ENCODE results near the gene COMMD9. TPM values are rescaled to one million over a fixed set of nuclear protein-coding genes. Genes with fewer than 3 reads are reported as not detected.

Gene COMMD9
- total RNA-seq, 1 donor from 2014 or later: 72.2 TPM

DNA sequence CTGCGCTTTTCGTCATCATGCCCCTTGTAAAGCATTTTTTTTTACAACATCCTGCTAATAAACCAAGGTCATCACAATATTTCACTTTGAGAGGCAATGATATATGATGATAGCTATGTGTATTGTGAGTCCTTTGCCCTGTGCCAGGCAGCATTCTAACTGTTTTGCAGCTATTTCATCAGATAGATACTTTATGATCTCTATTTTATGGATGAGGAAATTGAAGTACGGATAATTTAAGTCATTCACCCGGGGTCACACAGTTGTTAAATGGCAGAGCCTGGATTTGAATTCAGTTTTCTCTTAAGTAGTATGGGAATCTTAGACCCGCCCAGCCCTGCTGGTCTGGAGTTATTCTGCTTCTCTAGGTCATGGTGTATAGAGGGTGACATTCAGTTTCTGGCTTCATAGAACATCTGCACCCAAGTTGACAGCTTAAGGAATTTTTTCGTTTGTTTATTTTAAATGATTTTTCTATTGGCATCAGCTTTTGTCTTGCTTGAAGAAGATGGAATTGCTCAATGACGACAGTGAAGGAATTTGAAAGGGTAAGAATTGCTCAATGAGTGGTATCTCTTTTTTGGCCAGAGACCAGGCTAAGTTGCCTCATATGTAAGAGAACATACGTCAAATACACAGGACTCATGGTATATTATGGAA, 7.8 kb upstream of the COMMD9 start:
- Mint-ChIP-seq H3K27me3 (ENCODE audit: unreplicated experiment) (peaks cover 3% of the 10 kb centered on the region), H3K4me3 (ENCODE audit: unreplicated experiment) (no peak overlapping the region), H3K4me1 (ENCODE audit: low read depth, unreplicated experiment) (no peaks in the 10 kb centered on the region), H3K9me3 (ENCODE audit: unreplicated experiment) (peaks cover 2% of the 10 kb centered on the region), H3K27ac (ENCODE audit: unreplicated experiment) (no peak overlapping the region), H3K36me3 (ENCODE audit: unreplicated experiment) (no peaks in the 10 kb centered on the region)
- no peak for DNase-seq
- no peak for TF ChIP-seq CTCF (IDR thresholded peaks at IDR 0.05; ENCODE audit: partially characterized antibody, unreplicated experiment)

- DNase-seq: no peak
- Mint-ChIP-seq H3K27ac (ENCODE audit: unreplicated experiment) (no peak within 1 kb of the TSS), H3K4me3 (ENCODE audit: unreplicated experiment) (no peak within 1 kb of the TSS), H3K36me3 (ENCODE audit: unreplicated experiment) (no peaks in the 10 kb centered on the region), H3K9me3 (ENCODE audit: unreplicated experiment) (peaks cover 2% of the 10 kb centered on the region), H3K27me3 (ENCODE audit: unreplicated experiment) (peaks cover 3% of the 10 kb centered on the region), H3K4me1 (ENCODE audit: low read depth, unreplicated experiment) (no peaks in the 10 kb centered on the region)
- no peak for TF ChIP-seq CTCF (IDR thresholded peaks at IDR 0.05; ENCODE audit: partially characterized antibody, unreplicated experiment)
Measured at GRCh38 chr11:36295926-36296325, 6.7 kb upstream of the COMMD9 start, which contains the start of gene PRR5L. PRR5L (plus strand) TSS chr11:36296288; CDS start chr11:36401122, 104,834 bp downstream.

DNA sequence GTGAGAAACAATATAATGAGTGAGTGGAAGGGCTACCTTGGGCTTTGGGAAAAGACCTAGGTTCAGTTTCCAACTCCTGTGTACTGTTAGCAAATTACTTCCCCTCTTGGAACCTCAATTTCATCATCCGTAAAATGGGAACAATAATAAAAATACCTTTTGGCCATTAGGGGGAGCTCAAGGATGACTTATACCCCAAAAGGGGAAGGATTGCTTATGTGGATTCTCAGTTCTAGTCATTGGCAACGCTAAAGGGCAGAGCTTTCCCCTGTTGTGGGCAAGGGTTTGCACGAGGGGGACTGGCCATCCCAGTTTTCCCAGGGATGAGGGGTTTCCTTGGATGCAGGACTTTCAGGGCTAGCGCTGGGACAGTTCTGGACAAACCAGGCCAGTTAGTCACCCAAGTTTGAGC, 3.1 kb upstream of the COMMD9 start:
- no peak overlapping the region for H3K27ac Mint-ChIP-seq (ENCODE audit: unreplicated experiment)
- peaks cover 4% of the 10 kb centered on the region for H3K9me3 Mint-ChIP-seq (ENCODE audit: unreplicated experiment)
- no peak for DNase-seq
- H3K27me3 Mint-ChIP-seq (ENCODE audit: unreplicated experiment): peaks cover 10% of the 10 kb centered on the region
- H3K4me3 Mint-ChIP-seq (ENCODE audit: unreplicated experiment): no peak overlapping the region
- H3K36me3 Mint-ChIP-seq (ENCODE audit: unreplicated experiment): no peaks in the 10 kb centered on the region
- peak; percentile 73 for TF ChIP-seq CTCF (IDR thresholded peaks at IDR 0.05; ENCODE audit: partially characterized antibody, unreplicated experiment)
- peaks cover 3% of the 10 kb centered on the region for H3K4me1 Mint-ChIP-seq (ENCODE audit: low read depth, unreplicated experiment)

- TF ChIP-seq CTCF (IDR thresholded peaks at IDR 0.05; ENCODE audit: partially characterized antibody, unreplicated experiment): no peak
- Mint-ChIP-seq H3K36me3 (ENCODE audit: unreplicated experiment) (no peaks in the 10 kb centered on the region), H3K27me3 (ENCODE audit: unreplicated experiment) (peaks cover 10% of the 10 kb centered on the region), H3K27ac (ENCODE audit: unreplicated experiment) (peak overlapping the region; percentile 94), H3K4me1 (ENCODE audit: low read depth, unreplicated experiment) (peaks cover 3% of the 10 kb centered on the region), H3K9me3 (ENCODE audit: unreplicated experiment) (peaks cover 4% of the 10 kb centered on the region), H3K4me3 (ENCODE audit: unreplicated experiment) (peak overlapping the region; percentile 95)
- DNase-seq: no peak
Measured at GRCh38 chr11:36288442-36289225, 590 bp downstream of the COMMD9 start.

GRCh38 chr11:36282926-36283325, 6.3 kb downstream of the COMMD9 start:
- Mint-ChIP-seq H3K4me1 (ENCODE audit: low read depth, unreplicated experiment) (no peaks in the 10 kb centered on the region), H3K27me3 (ENCODE audit: unreplicated experiment) (no peaks in the 10 kb centered on the region), H3K36me3 (ENCODE audit: unreplicated experiment) (peaks cover 10% of the 10 kb centered on the region), H3K27ac (ENCODE audit: unreplicated experiment) (no peak overlapping the region), H3K9me3 (ENCODE audit: unreplicated experiment) (peaks cover 3% of the 10 kb centered on the region), H3K4me3 (ENCODE audit: unreplicated experiment) (no peak overlapping the region)
- no peak for TF ChIP-seq CTCF (IDR thresholded peaks at IDR 0.05; ENCODE audit: partially characterized antibody, unreplicated experiment)
- no peak for DNase-seq

Measured in glutamatergic neuron (in vitro differentiated cells).